Endothelial cell of umbilical vein (primary cell): ENCODE measurements around the gene CCT3. TPM values are rescaled to one million over a fixed set of nuclear protein-coding genes. Genes with fewer than 3 reads are reported as not detected.

Experiments used
- BruUV-seq: library from RNA; stranded (reverse); fragments of 400-500 nt; replicated peaks from 2 replicates; lab custom pipeline; 2021; lab: Mats Ljungman, UMichigan
- CTCF ChIA-PET: fragments of 300-600, 350-600 bp; sonication (Branson Sonifier 250); formaldehyde crosslinking; loops from one replicate; lab custom pipeline; 2021; ENCODE audit warnings: antibody characterized with exemption, inconsistent platforms; lab: Charles Lee
- POLR2A ChIA-PET: fragments of 300-600, 350-600 bp; sonication (Branson Sonifier 250); formaldehyde crosslinking; loops from one replicate; lab custom pipeline; 2021; ENCODE audit warnings: antibody characterized with exemption, inconsistent platforms; lab: Charles Lee
- DNase-seq: peaks from one replicate; pipeline ENCODE4 v3.0.0-alpha.2; 2011; ENCODE audit warnings: low read depth, low spot score
- FAIRE-seq: peaks from 2 replicates; lab custom pipeline; 2011; peaks lifted over from hg19 to GRCh38; lab: Jason Lieb, UNC
- H2AFZ ChIP-seq: 2 replicates; pipeline ENCODE4 v1.6.0; 2012; ENCODE audit warnings: low read depth, low read length, control low read depth, inconsistent platforms
- H3K27ac ChIP-seq: 2 replicates; pipeline ENCODE4 v1.5.1; 2011; ENCODE audit warnings: low read depth, mild to moderate bottlenecking, control low read depth, low read length, moderate library complexity; ENCODE audit not compliant: insufficient read depth
- H3K27me3 ChIP-seq, 2 experiments: 2 replicates each; pipeline versions ENCODE4 v1.6.0 to v1.6.1; 2011; ENCODE audit warnings: low read length in 2 of 2, mixed read lengths in 1 of 2; ENCODE audit not compliant: control insufficient read depth in 2 of 2, insufficient read depth in 2 of 2
- H3K36me3 ChIP-seq, 2 experiments: 2 replicates in 1 of 2; 3 replicates in 1 of 2; pipeline ENCODE4 v1.5.1; 2011; ENCODE audit warnings: low read length in 2 of 2, mild to moderate bottlenecking in 1 of 2, moderate library complexity in 1 of 2; ENCODE audit not compliant: control insufficient read depth in 2 of 2, insufficient read depth in 2 of 2; ENCODE audit errors: extremely low read depth in 1 of 2
- H3K4me1 ChIP-seq: 3 replicates; pipeline ENCODE4 v1.5.1; 2011; ENCODE audit warnings: mild to moderate bottlenecking, low read length; ENCODE audit not compliant: control insufficient read depth, insufficient read depth; ENCODE audit errors: extremely low read depth
- H3K4me2 ChIP-seq: 2 replicates; pipeline ENCODE4 v1.6.1; 2011; ENCODE audit warnings: low read length, control low read depth, mixed read lengths; ENCODE audit not compliant: insufficient read depth
- H3K4me3 ChIP-seq, 3 experiments: fragments of 200-600 bp in 1 of 3; sonication (generic), shearing (Covaris generic) in 1 of 3; replicated peaks in 1 of 3; 2 replicates each; pipeline ENCODE4 v1.5.1; 2011 to 2016; ENCODE audit warnings: control low read depth in 3 of 3, low read length in 3 of 3, mild to moderate bottlenecking in 2 of 3, inconsistent platforms in 1 of 3, low read depth in 1 of 3, moderate library complexity in 1 of 3; ENCODE audit not compliant: insufficient read depth in 1 of 3
- H3K79me2 ChIP-seq: 2 replicates; pipeline ENCODE4 v1.6.0; 2012; ENCODE audit warnings: low read length, inconsistent platforms; ENCODE audit not compliant: control insufficient read depth, insufficient read depth
- H3K9ac ChIP-seq: replicated peaks from 2 replicates; pipeline ENCODE3; 2011; ENCODE audit warnings: low read length, control low read depth; ENCODE audit not compliant: insufficient read depth; ENCODE audit errors: extremely low read depth
- H3K9me1 ChIP-seq: replicated peaks from 3 replicates; pipeline ENCODE4 v1.6.0; 2011; ENCODE audit warnings: mild to moderate bottlenecking, low read length; ENCODE audit not compliant: control insufficient read depth, insufficient read depth; ENCODE audit errors: extremely low read depth
- H3K9me3 ChIP-seq: replicated peaks from 2 replicates; pipeline ENCODE4 v1.5.1; 2012; ENCODE audit warnings: low read length, inconsistent platforms; ENCODE audit not compliant: control insufficient read depth, insufficient read depth
- H4K20me1 ChIP-seq: replicated peaks from 2 replicates; pipeline ENCODE3; 2011; ENCODE audit warnings: mild to moderate bottlenecking, low read length; ENCODE audit not compliant: control insufficient read depth, insufficient read depth; ENCODE audit errors: extremely low read depth
- EZH2 ChIP-seq: IDR thresholded peaks from 2 replicates; pipeline ENCODE4 v1.6.1; 2012; ENCODE audit warnings: borderline replicate concordance, low read depth, mild to moderate bottlenecking, moderate library complexity, low read length, inconsistent platforms; ENCODE audit not compliant: severe bottlenecking
- FOS ChIP-seq: IDR thresholded peaks from 2 replicates; pipeline ENCODE4 v1.6.1; 2011; ENCODE audit warnings: mild to moderate bottlenecking, low read length, moderate library complexity, borderline replicate concordance; ENCODE audit not compliant: insufficient read depth
- GATA2 ChIP-seq: IDR thresholded peaks from 2 replicates; pipeline ENCODE4 v1.7.0; 2011; ENCODE audit warnings: low read depth, mild to moderate bottlenecking, moderate library complexity, mixed read lengths, low read length; ENCODE audit not compliant: insufficient read length, insufficient read depth
- JUN ChIP-seq: IDR thresholded peaks from 2 replicates; pipeline ENCODE4 v1.6.1; 2011; ENCODE audit warnings: borderline replicate concordance, low read depth; ENCODE audit not compliant: insufficient read length, insufficient read depth
- MYC ChIP-seq: IDR thresholded peaks from one replicate; pipeline ENCODE4 v1.6.1; 2011; ENCODE audit warnings: mild to moderate bottlenecking, low read depth, low read length
- POLR2A ChIP-seq: IDR thresholded peaks from 2 replicates; pipeline ENCODE4 v1.6.1; 2012; ENCODE audit warnings: low read depth, mild to moderate bottlenecking, control low read depth, low read length
- POLR2AphosphoS5 ChIP-seq: IDR thresholded peaks from 2 replicates; pipeline ENCODE4 v1.6.1; 2012; ENCODE audit warnings: low read depth, mild to moderate bottlenecking, control low read depth, low read length, moderate library complexity; ENCODE audit not compliant: insufficient read depth
- dilution Hi-C: fragments of 300-500 bp; cut with MboI; formaldehyde crosslinking; loops from one replicate; pipeline ENCODE4 v1.15.0; 2019; ENCODE audit warnings: low sequenced_read_pairs; ENCODE audit not compliant: extremely low pct_ligation_motif_present
- intact Hi-C: fragments of 100-400 bp; cut with micrococcal nuclease; formaldehyde crosslinking; loops from one replicate; pipeline ENCODE4 v1.10.0; 2022
- polyA plus RNA-seq, 4 experiments: library from polyadenylated mRNA; depleted of rRNA in 3 of 4; stranded (reverse) in 3 of 4; unstranded in 1 of 4; fragments of >200 nt; gene quantifications; 2 replicates each; pipeline versions ENCODE4 v1.2.1 to v1.2.3, GENCODE V29; 2011 to 2012; ENCODE audit warnings: missing spikeins in 1 of 4
- total RNA-seq: library from RNA; stranded (reverse); gene quantifications from 2 replicates; pipeline ENCODE4 v1.2.3, GENCODE V29; 2021

Gene CCT3
- total and polyA plus RNA-seq, 2 donors (not counting 3 experiments of a cell fraction or from before 2014, with no cell fraction given): 276 to 367 TPM

GRCh38 chr1:156386134-156386901, 48.2 kb upstream of the CCT3 start:
- ChIA-PET POLR2A (no interaction called here), CTCF (interaction anchor here (0.6 to 7.4 kb wide), 68 partner anchors 9 to 541 kb away, joined by 3 to 648 read pairs (median 5); partner anchors contain the start of genes CCT3, GPATCH4, MEF2D and NAXE)
- Histone ChIP-seq H3K9me1 (no peaks in the 10 kb centered on the region), H3K4me2 (no peak overlapping the region), H3K36me3 (no peaks in the 10 kb centered on the region), H4K20me1 (no peaks in the 10 kb centered on the region), H3K4me1 (peaks cover 3% of the 10 kb centered on the region), H3K9ac (no peak overlapping the region), H3K27ac (no peak overlapping the region), H3K9me3 (no peaks in the 10 kb centered on the region), H3K79me2 (no peaks in the 10 kb centered on the region), H3K27me3 (peaks cover 26 to 33% of the 10 kb centered on the region in 2 experiments), H2AFZ (no peak overlapping the region), H3K4me3 (no peak overlapping the region)
- no TSS peak for BruUV-seq
- dilution Hi-C loops (no loop called here), intact Hi-C loops (no loop called here)
- no peak for FAIRE-seq
- DNase-seq: no peak
- TF ChIP-seq EZH2 (no peak), MYC (no peak), FOS (no peak), JUN (no peak), POLR2A (no peak), GATA2 (no peak), POLR2AphosphoS5 (no peak)
